Thyroid gland (tissue), 4 donors: Measurements from ENCODE around the gene CNTNAP5.

ENCODE experiments used
- CTCF ChIP-seq, 6 experiments: fragments of 200-600 bp in 3 of 6; fragments of 450-650 bp in 3 of 6; sonication (generic) in 3 of 6; IDR thresholded peaks; one replicate each; pipeline ENCODE4 v1.5.1; 2016 to 2019; ENCODE audit warnings: antibody characterized with exemption in 6 of 6, mild to moderate bottlenecking in 2 of 6, inconsistent platforms in 1 of 6, moderate library complexity in 1 of 6
- POLR2A ChIP-seq, 2 donors: fragments of 450-650 bp; IDR thresholded peaks; one replicate each; pipeline ENCODE4 v1.6.1; 2017; ENCODE audit warnings: antibody characterized with exemption in 2 of 2, mild to moderate bottlenecking in 2 of 2, moderate library complexity in 1 of 2

GRCh38 chr2:124913868-124914267 lies 888.8 kb downstream of the CNTNAP5 start:
- TF ChIP-seq CTCF (IDR thresholded peaks at IDR 0.05) = no peak
- TF ChIP-seq POLR2A (IDR thresholded peaks at IDR 0.05) = no peak
